ENCODE data around the gene C1QTNF9.
"Not testable (repeated sequence)": the region's sequence is repeated elsewhere in the genome, so short reads cannot be mapped to it uniquely, and the experiment has no call there.

The C1QTNF9 gene

GRCh38 chr13:24323739-24324075, 14.3 kb downstream of the C1QTNF9 start:
- no peak for DNase-seq

DNA sequence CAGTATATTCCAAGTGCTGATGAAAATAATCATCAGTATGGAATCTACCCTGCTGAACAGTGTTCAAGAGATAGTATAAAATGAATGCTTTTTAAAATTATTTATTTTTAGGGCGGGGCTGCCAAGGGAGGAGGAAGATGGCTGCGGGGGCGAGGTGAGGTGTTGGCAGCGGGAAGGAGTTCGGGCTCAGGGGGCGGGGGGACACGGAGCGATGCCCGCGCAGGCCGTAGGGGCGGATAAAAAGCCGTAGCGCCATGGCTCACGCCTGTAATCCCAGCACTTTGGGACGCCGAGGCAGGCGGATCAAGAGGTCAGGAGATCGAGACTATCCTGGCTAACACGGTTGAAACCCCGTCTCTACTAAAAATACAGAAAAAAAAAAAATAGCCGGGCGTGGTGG, 18.2 kb downstream of the C1QTNF9 start:
- not testable (repeated sequence) for DNase-seq

- DNase-seq: no peak
Measured at GRCh38 chr13:24328145-24328544, 18.8 kb downstream of the C1QTNF9 start.

GRCh38 chr13:24338721-24339120, 29.3 kb downstream of the C1QTNF9 start:
- no peak for DNase-seq

DNA sequence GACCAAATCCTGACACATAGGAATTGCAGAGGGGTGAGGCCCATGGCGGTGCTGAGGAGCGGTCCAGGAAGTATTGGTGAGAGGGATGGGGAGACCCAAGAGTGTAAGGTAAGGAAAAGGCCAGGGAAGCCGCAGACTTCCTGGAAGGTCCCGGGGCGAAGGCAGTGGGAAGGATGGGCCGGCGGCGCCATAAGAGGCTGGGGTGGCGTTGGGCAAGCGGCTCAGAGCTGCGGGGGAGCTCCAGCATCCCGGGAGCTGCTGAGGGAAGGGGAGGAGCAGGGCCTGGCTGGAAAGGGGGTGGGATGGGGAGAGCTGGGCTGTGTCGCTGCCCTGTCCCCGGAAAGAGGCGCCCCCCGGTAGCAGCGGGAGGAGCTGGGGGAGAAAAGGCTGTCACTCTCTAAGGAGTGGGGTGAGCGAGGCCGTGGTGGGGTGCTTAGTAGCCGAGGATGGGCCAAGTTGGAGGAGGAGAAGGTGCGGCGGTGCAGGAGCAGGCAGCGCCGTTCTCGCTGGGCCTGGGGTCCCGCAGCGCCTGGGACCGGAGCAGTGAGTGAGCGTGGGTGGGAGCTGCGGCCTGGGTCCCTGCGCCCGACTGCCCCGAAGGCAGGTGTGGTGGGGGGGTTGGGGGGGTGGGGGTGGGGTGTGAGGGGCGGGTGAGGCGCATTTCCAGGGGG, 30.7 kb downstream of the C1QTNF9 start:
- no peak for DNase-seq

GRCh38 chr13:24340608-24340955, 31.2 kb downstream of the C1QTNF9 start:
- DNase-seq: no peak

GRCh38 chr13:24341439-24341838, 32.1 kb downstream of the C1QTNF9 start:
- DNase-seq: no peak

- DNase-seq: no peak
Measured at GRCh38 chr13:24348385-24348784, 39.0 kb downstream of the C1QTNF9 start.

DNA sequence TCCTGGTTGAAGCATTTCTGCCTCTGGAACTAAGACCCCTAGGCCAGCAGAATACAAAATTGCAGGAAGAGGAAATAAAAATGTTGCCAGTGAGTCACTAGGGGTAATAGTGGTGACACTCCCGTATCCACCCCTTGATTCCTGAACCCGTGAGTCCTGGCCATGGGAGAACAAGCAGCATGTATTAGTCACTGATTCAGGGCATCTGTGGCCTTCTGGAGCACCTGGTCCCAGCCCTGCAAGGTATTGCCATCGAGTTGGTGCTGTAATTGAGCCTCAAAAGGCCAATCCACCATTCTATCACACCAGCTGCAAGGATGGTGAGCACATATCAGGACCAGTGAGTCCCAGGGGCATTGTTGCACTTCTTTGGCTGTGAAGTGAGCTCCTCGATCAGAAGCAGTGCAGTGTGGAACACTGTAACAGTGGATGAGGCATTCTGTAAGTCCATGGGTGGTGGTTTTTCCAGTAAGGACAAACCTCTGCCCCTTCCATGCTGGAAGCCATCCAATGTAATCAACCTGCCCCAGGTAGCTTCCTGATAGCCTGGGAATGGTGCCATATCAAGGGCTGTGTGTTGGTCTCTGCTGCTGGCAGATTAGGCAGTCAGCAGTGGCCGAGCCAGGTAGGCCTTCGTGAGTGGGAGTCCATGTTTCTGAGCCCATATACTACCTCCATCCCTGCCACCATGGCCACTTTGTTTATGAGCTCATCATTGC, 39.6 kb downstream of the C1QTNF9 start:
- no peak for DNase-seq

DNA sequence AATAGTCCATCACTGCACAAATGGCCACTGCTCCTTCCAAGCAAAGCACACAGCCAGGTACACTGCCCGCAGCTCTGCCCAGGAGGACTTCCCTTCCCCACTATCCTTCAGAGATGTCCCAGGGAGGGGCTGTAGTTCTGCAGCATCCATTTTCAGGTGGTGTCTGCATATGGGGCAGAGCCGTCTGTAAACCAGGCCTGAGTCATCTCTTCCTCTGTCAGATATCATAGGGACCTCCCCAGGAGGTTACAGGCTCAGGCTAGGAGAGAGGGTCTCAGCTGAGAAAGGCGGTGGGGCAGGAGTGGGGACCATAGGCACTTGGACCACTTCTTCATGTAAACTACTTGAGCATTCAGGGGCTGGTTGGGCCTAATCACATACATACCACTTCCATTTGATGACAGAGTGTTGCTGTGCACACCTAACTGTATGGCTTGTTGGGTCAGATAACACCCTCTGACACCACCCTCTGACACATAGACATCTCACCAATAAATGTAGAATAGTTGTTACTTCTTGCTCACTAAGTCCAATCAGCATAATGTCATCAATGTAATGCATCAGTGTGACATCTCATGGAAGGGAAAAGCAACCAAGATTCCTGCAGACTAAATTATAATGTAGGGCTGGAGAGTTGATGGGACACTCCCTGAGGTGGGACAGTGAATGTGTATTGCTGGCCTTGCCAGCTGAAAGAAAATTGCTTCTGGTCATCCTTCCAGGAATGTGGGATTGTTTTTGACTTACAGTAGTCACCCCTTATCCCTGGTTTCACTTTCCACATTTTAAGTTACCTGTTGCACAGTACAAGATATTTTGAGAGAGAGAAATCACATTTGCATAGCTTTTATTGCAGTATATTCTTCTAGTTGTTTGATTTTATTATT, 40.6 kb downstream of the C1QTNF9 start:
- not testable (repeated sequence) for DNase-seq

- DNase-seq: no peak
Measured at GRCh38 chr13:24351423-24351822, 42.0 kb downstream of the C1QTNF9 start.

DNA sequence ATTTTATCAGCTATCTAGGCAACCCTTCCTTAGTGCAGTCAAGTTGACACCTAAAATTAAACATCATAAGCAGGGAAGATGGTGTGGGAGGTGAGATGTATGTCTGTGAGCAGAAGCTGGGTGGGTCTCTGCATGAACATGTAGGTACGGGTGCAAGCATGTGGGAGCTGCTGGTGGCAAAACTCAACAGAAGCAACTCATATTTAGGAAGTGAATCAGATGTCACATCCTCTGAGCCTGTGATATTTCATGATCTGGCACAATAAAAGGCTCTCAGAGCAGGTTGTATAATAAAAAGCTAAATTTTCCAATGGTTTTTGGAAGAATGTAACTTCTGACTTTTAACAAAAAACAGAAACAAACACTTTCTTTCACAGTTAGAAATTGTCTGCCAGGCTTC, 44.4 kb downstream of the C1QTNF9 start:
- DNase-seq: no peak

DNA sequence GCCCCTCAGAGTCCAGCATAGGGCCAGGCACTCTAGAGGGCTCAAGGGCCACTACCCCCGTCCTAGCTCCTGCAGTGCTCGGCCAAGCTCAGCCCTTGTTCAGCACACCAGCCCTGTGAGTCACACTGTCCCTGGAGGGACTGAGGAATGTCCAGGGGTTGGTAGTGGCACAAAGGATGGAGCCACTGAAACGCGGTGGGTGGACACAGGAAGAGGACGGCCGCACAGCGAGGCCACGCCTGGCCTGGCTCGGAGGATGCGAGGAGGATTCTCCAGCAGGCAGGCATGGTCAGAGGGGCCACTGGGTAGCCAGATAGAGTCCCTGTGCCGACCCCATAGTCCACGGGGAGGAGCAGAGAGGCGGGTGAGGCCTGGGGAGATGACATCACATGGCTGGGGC, 45.7 kb downstream of the C1QTNF9 start:
- DNase-seq: no peak

GRCh38 chr13:24356270-24356669, 46.9 kb downstream of the C1QTNF9 start:
- no peak for DNase-seq

DNA sequence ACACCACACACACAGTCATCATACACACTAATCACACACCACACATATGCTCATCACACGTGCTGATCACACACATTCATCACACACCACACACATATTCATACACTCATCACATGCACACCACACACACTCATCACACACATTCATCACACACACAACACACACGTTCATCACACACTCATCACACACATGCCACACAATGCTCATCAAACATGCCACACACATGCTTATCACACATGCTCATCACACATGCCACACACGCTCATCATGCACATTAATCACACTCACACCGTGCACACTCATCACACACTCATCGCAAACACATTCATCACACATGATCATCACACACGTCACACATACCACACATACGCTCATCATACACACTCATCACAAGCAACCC, 47.5 kb downstream of the C1QTNF9 start:
- DNase-seq: no peak

GRCh38 chr13:24357756-24358155, 48.4 kb downstream of the C1QTNF9 start:
- no peak for DNase-seq

- DNase-seq: not testable (repeated sequence)
Measured at GRCh38 chr13:24358836-24359235, 49.5 kb downstream of the C1QTNF9 start.

GRCh38 chr13:24359252-24359651, 49.9 kb downstream of the C1QTNF9 start:
- DNase-seq: not testable (repeated sequence)

GRCh38 chr13:24360106-24360505, 50.7 kb downstream of the C1QTNF9 start:
- no peak for DNase-seq

DNA sequence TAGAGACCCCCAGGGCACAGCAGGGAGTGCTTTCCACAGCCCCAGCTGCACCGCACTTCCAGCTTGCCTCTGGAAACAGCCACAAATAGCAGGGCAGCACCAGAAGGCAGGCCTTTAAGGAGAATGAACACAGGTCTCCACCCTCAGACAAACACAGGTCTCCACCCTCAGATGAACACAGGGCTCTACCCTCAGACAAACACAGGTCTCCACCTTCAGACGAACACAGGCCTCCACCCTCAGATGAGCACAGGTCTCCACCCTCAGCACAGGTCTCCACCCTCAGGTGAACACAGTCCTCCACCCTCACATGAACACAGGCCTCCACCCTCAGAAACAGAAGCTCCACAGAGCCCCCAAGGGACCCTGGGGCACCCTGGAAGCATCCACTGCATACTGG, 51.7 kb downstream of the C1QTNF9 start:
- no peak for DNase-seq

DNA sequence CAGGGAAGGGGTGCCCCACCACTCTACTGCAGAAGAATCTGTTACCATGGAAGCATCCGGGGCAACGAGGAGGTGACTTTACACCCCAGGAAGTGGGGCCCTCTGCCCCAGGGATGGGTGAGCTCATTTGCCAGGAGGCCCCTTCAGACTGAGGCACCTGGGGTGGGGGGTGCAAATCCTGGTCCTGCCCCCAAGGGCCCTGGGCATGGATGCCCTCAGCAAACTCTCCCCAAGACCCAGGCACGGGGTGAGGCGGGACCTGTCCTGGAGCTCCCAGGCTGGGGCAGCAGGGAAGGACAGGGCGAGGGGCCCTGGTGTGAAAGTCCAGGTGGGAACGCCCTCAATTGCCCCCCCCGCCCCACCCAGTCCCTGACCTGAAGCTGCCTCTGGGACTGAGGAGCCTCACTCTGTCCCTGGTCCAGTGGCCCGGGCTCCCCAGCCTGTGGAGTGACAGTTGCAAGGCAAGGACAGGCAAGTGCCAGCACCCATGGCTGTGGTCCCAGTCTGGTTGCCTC, 52.5 kb downstream of the C1QTNF9 start:
- DNase-seq: no peak

DNA sequence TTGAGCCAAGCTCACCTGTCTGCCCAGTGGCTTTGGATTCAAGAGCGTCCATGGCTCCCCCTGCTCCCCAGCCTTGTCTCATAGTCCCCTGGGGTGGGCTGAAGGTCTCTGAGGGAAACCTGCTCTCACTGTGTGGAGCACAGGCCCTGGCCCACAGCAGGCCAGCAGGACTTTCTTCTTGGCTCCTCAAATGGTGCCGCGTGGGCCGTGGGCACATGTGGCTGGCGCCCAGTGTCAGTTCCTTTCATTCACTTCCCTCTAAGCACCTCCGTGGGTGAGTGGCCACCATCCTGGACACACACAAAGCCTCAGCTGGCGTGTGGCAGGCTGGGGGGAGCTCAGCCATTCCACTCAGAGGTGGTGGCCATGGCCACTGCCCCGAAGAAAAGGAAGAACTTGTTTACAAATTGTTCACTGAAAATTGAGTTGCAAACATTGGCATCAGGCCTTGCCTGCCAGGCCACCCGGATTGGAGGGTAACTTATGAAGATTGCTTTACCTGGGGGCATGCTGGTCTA, 53.1 kb downstream of the C1QTNF9 start:
- DNase-seq: no peak

GRCh38 chr13:24365191-24365590, 55.8 kb downstream of the C1QTNF9 start:
- DNase-seq: no peak

All from activated T-cell treated with anti-CD3 and anti-CD28 coated beads, Interleukin-2, amount 50 U/mL, for 1 hour (primary cell).